ENCODE measurements around the gene LMNTD2. TPM values are rescaled to one million over a fixed set of nuclear protein-coding genes. Genes with fewer than 3 reads are reported as not detected.

Gene LMNTD2
- total RNA-seq, 1 donor = 2.1 TPM

DNA sequence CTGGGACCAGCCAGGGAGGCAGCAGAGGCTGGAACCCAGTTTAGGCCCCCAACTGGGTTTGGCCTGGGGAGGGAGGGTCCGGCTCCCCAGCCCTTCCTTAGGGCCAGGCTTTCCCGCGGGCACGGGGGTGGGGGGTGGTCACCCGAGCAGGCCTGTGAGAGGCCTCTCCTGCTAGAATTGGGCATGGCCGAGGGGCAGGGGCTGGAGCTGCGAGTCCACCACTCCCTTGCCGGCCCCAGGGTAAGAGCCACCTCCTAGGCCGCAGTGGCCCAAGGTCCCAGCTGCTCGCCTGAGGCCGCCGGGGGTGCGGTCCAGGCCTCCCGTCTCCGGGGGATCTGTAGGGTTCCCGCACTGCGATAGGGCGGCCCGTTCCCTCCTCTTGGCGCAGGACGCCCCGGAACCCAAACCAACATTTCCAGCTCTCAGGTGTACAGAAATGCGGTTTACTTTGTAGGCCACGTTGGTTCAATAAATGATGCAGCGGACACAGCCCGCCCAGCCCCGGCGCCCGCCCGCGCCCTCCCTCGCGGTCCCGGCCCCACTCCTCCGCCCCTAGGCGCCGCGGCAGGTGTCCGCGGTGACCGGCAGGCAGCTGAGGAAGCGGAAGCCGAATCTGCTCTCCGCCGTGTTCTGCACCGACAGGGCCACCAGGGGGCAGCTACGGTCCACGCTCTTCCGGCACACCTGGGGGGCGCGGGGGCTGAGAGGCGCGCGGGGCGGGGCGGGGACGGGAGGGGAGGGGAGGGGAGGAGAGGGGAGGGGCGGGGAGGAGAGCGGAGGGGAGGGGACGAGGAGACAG lies 5.9 kb downstream of the LMNTD2 start:
- Histone ChIP-seq H3K4me1 (ENCODE audit: insufficient read depth, low read length) (peaks cover 7% of the 10 kb centered on the region), H3K9me3 (ENCODE audit: low read depth, low read length) (no peaks in the 10 kb centered on the region), H3K27me3 (ENCODE audit: insufficient read depth, low read length) (peaks cover 8% of the 10 kb centered on the region), H3K4me3 (ENCODE audit: low read length) (no peak overlapping the region)

- Histone ChIP-seq H3K9me3 (ENCODE audit: low read depth, low read length) (no peaks in the 10 kb centered on the region), H3K27me3 (ENCODE audit: insufficient read depth, low read length) (peaks cover 8% of the 10 kb centered on the region), H3K4me1 (ENCODE audit: insufficient read depth, low read length) (peaks cover 7% of the 10 kb centered on the region), H3K4me3 (ENCODE audit: low read length) (no peak overlapping the region)
These were observed 6.6 kb downstream of the LMNTD2 start for GRCh38 chr11:553988-554340.

DNA sequence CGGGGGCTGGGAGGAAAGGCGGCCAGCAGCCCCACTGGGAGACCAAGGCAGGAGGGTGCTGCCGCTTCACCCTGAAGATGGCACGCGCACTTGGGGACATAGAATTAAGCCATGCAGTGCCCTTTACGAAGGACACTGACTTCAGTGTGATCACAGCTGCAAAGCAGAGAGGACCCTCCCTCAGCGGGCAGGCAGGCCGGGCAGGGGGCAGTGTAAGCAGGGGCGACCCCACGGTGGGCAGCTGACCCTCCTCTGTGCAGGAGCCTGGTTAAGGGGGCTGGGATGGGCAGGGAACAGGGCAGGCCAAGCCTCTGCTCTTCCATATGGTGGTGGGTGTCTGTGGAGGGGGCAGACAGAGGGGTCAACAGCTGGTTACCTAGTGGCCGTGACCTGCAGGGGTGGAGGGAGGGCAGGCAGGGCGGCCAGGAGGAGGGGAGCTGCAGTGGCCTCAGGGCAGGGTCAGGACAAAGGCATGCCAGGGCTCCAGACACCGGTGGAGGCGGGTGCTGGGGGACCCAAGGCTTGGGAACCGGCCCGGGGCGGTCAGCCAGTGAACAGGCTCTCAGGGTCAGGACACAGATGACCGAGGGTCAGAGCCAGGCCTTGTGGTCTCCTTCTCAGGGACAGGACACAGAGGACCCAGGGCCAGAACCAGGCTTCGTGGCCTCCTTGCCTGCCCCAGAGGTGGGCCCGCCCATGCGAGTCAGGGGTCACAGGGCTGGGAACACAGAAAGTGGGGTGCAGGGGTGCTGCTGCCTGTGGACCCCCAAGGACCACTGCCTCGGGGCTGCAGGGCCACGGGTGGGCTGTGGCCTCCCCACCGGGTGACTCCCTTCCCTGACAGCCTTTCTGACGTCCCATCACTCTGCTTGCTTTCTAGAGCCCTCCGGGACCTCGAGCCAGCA lies 7.2 kb downstream of the LMNTD2 start:
- H3K27me3 ChIP-seq (ENCODE audit: insufficient read depth, low read length) = peaks cover 8% of the 10 kb centered on the region
- no peak overlapping the region for H3K4me3 ChIP-seq (ENCODE audit: low read length)
- H3K9me3 ChIP-seq (ENCODE audit: low read depth, low read length) = no peaks in the 10 kb centered on the region
- peaks cover 7% of the 10 kb centered on the region for H3K4me1 ChIP-seq (ENCODE audit: insufficient read depth, low read length)

DNA sequence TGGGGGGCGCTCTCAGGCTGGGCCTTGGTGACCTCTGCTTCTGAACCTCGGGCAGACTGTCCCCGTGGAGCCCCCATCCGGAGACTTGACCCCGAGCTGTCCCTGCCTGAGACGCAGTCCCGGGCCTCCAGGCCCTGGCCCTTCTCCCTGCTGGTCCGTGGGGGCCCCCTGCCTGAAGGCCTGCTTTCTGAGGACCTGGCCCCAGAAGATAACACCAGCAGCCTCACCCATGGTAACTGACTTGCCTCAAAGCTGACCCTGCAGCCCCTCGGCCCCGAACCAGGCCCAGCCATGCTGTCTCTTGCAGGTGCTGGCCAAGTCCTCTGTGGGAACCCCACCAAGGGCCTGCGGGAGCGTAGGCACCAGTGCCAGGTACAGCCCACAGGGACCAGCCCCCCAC lies 8.9 kb downstream of the LMNTD2 start:
- Histone ChIP-seq H3K27me3 (ENCODE audit: insufficient read depth, low read length) (peaks cover 3% of the 10 kb centered on the region), H3K9me3 (ENCODE audit: low read depth, low read length) (no peaks in the 10 kb centered on the region), H3K4me3 (ENCODE audit: low read length) (no peak overlapping the region), H3K4me1 (ENCODE audit: insufficient read depth, low read length) (peaks cover 7% of the 10 kb centered on the region)

DNA sequence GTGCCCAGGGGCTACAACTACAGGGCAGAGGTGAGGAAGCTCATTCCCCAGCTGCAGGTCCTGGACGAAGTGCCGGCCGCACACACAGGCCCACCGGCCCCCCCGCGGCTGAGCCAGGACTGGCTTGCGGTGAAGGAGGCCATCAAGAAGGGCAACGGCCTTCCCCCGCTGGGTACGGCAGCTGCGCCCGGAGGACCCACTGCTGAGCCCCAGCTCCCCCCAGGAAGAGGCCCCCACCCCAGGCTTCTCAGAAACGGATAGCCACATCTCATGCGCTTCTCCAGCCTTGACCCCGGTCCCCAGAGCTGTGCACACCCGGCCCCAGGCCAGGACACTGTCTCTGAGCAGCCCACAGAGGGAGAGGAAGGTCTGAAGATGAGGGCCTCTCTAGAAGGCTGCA lies 9.4 kb downstream of the LMNTD2 start:
- Histone ChIP-seq H3K4me3 (ENCODE audit: low read length) (no peak overlapping the region), H3K9me3 (ENCODE audit: low read depth, low read length) (no peaks in the 10 kb centered on the region), H3K27me3 (ENCODE audit: insufficient read depth, low read length) (no peaks in the 10 kb centered on the region), H3K4me1 (ENCODE audit: insufficient read depth, low read length) (peaks cover 7% of the 10 kb centered on the region)

DNA sequence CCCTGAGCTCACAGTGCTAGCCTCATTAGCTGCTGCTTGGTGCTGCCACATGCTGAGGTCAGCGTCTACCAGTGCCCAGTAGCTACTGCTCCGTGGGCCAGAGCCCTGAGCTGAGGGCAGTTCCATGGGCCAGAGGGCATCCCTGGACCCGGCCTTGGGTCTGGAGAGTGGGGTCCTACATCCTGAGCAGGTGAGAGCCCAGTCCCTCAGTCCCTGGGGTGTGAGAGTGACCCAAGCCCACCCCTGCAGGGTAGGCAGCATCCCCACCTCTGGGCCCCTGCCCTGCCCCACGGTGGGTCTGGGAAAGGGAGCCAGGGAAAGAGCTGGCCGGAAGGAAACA lies 9.8 kb downstream of the LMNTD2 start:
- Histone ChIP-seq H3K4me3 (ENCODE audit: low read length) (no peak overlapping the region), H3K9me3 (ENCODE audit: low read depth, low read length) (no peaks in the 10 kb centered on the region), H3K4me1 (ENCODE audit: insufficient read depth, low read length) (peaks cover 7% of the 10 kb centered on the region), H3K27me3 (ENCODE audit: insufficient read depth, low read length) (no peaks in the 10 kb centered on the region)

GRCh38 chr11:550021-550745 lies 10.4 kb downstream of the LMNTD2 start:
- Histone ChIP-seq H3K4me1 (ENCODE audit: insufficient read depth, low read length) (peaks cover 7% of the 10 kb centered on the region), H3K27me3 (ENCODE audit: insufficient read depth, low read length) (no peaks in the 10 kb centered on the region), H3K4me3 (ENCODE audit: low read length) (no peak overlapping the region), H3K9me3 (ENCODE audit: low read depth, low read length) (no peaks in the 10 kb centered on the region)

- H3K9me3 ChIP-seq (ENCODE audit: low read depth, low read length) = no peaks in the 10 kb centered on the region
- H3K4me1 ChIP-seq (ENCODE audit: insufficient read depth, low read length) = no peaks in the 10 kb centered on the region
- no peak overlapping the region for H3K4me3 ChIP-seq (ENCODE audit: low read length)
- H3K27me3 ChIP-seq (ENCODE audit: insufficient read depth, low read length) = no peaks in the 10 kb centered on the region
These were observed 11.6 kb downstream of the LMNTD2 start for GRCh38 chr11:548700-549603.

GRCh38 chr11:545171-545570 lies 15.4 kb downstream of the LMNTD2 start:
- Histone ChIP-seq H3K4me1 (ENCODE audit: insufficient read depth, low read length) (no peaks in the 10 kb centered on the region), H3K9me3 (ENCODE audit: low read depth, low read length) (no peaks in the 10 kb centered on the region), H3K27me3 (ENCODE audit: insufficient read depth, low read length) (no peaks in the 10 kb centered on the region), H3K4me3 (ENCODE audit: low read length) (no peak overlapping the region)

DNA sequence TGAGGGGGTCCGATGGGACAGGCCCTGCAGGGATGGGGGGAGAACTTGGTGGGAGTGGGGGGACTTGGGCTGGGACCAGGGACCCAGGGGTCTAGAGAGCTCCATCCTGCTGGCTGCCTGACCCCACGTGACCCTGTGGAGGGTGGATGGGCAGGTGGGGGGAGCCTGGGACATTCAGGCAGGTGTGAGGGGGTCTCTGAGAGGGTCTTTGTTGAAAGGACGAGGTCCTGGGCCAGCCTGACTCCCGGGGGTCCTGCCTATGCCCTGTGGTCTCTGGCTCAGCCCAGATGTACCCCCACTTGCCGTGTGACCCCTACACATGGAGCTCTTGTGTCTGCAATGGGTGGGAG lies 15.7 kb downstream of the LMNTD2 start:
- Histone ChIP-seq H3K9me3 (ENCODE audit: low read depth, low read length) (no peaks in the 10 kb centered on the region), H3K4me3 (ENCODE audit: low read length) (no peak overlapping the region), H3K27me3 (ENCODE audit: insufficient read depth, low read length) (no peaks in the 10 kb centered on the region), H3K4me1 (ENCODE audit: insufficient read depth, low read length) (no peaks in the 10 kb centered on the region)

GRCh38 chr11:541433-541885 lies 19.1 kb downstream of the LMNTD2 start:
- Histone ChIP-seq H3K9me3 (ENCODE audit: low read depth, low read length) (no peaks in the 10 kb centered on the region), H3K4me1 (ENCODE audit: insufficient read depth, low read length) (peaks cover 20% of the 10 kb centered on the region)

DNA sequence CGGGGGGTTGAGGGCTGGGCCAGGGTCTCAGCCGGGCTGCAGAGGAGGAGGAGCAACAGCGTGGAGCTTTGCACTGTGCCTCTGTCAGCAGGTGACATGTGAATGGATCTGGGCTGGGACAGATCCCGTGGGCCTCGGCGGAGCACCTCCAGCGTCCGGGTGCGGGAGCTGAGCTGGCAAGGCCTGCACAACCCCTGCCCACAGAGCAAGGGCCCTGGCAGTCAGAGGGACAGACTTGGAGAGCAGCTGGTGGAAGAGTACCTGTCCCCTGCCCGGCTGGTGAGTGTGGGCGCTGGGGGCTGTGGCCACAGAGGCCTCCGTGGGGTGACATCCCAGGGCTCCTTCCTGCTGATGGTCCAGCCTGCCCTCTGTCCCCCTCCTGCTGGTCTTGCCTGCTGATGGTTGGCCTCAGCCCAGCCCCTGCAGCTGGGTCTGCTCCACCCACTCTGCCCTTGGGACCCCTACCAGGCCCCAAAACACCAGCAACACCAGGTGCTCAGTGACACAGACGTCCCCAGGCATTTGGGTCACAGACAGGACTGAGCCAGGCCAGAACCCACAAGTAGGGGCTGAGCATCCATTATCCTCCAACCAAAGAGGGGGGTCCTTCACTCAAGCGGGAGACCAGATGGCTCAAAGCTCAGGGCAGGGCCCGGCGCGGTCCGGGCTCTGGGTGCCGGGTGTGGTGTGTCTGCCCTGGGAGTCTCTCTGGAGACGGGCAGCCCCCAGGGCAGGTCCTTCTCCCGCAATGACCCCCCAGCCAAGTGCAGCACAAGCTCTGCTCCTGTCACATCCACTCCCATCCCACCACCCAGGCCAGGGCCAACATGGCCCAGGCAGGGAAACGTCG lies 19.7 kb downstream of the LMNTD2 start:
- no peaks in the 10 kb centered on the region for H3K27me3 ChIP-seq (ENCODE audit: insufficient read depth, low read length)
- H3K4me3 ChIP-seq (ENCODE audit: low read length) = no peak overlapping the region
- peaks cover 27% of the 10 kb centered on the region for H3K4me1 ChIP-seq (ENCODE audit: insufficient read depth, low read length)
- H3K9me3 ChIP-seq (ENCODE audit: low read depth, low read length) = no peaks in the 10 kb centered on the region

More at GRCh38 chr11:541433-541885, 19.1 kb downstream of the LMNTD2 start:
- Histone ChIP-seq H3K27me3 (ENCODE audit: insufficient read depth, low read length) (no peaks in the 10 kb centered on the region), H3K4me3 (ENCODE audit: low read length) (no peak overlapping the region)

- H3K9me3 ChIP-seq (ENCODE audit: low read depth, low read length) = no peaks in the 10 kb centered on the region
- peaks cover 28% of the 10 kb centered on the region for H3K4me1 ChIP-seq (ENCODE audit: insufficient read depth, low read length)
- no peaks in the 10 kb centered on the region for H3K27me3 ChIP-seq (ENCODE audit: insufficient read depth, low read length)
- H3K4me3 ChIP-seq (ENCODE audit: low read length) = no peak overlapping the region
These were observed 20.5 kb downstream of the LMNTD2 start for GRCh38 chr11:539971-540481.

All from mononuclear cell (primary cell).